ENCODE results near the gene OSTM1. TPM values are rescaled to one million over a fixed set of nuclear protein-coding genes. Genes with fewer than 3 reads are reported as not detected.

Gene OSTM1, protein sequence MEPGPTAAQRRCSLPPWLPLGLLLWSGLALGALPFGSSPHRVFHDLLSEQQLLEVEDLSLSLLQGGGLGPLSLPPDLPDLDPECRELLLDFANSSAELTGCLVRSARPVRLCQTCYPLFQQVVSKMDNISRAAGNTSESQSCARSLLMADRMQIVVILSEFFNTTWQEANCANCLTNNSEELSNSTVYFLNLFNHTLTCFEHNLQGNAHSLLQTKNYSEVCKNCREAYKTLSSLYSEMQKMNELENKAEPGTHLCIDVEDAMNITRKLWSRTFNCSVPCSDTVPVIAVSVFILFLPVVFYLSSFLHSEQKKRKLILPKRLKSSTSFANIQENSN
- total RNA-seq: 10 to 100 TPM in 1 of 2 donors, 1 to 10 TPM in 1; 5.4 to 22.2 TPM

DNA sequence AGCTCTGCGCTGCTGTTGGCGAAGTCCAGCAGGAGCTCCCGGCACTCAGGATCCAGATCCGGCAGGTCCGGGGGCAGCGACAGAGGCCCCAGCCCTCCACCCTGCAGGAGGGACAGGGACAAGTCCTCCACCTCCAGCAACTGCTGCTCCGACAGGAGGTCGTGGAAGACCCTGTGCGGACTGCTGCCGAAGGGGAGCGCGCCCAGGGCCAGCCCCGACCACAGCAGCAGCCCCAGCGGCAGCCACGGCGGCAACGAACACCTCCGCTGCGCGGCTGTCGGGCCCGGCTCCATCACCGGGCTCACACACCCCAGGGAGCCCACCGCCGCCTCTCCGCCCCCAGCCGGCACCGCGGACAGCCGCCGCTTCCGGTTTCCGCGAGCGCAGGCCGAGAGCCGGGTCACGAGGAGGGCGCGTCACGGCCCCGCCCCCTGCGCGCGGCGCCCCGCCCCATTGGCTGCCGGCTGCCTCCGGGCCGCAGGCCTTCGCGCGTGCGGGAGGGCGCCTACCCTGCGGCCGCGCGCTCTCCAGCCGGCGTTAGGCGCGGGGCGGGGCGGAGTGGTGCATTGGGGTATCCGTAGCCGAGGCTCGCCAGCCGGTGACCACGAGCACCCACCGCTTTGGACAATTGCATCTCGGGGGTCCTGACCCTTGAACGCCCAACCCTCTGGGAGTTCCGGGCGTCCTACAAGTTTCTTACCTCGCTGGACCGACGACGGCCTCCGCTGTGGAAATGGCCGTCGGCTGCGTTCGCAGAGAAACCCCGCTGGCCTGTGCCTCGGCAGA, at the start of gene OSTM1:
TSS of gene OSTM1 (minus strand) at position 383 of the 786 bp plus-strand sequence. CDS start at position 293, 90 bp downstream.
- Mint-ChIP-seq H3K36me3 (no peaks in the 10 kb centered on the region), H3K9me3 (no peaks in the 10 kb centered on the region), H3K27ac (peak within 1 kb of the TSS; percentile 65 to 84)
- DNase-seq (ENCODE audit: low spot score in 2 of 2) (peak; percentile 94 to 95), ATAC-seq (peak; percentile 96 to 99)

DNA sequence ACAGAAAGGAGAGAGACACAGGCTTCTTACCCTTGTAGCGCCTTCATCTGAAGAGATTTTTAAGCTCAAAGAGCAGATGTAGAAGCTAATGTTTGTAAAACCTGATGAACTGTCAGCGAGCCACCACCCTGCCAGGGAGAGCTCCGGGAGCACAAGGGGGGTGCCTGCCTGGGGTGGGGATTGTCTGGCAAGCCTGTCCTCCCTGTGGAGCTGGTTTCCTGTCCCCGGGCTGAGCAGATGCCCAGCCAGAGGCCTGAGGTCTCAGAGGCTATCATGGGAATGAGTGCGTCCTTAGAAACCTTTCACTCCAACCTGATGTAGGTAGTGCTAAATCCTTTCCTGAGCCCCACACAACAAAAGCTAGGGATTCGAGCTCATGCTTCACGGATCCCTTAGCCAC, 49.4 kb upstream of the OSTM1 start:
- no peak for DNase-seq (ENCODE audit: low spot score in 2 of 2)
- H3K27ac Mint-ChIP-seq: no peak overlapping the region
- ATAC-seq: no peak
- no peaks in the 10 kb centered on the region for H3K9me3 Mint-ChIP-seq
- H3K36me3 Mint-ChIP-seq: peaks cover 2 to 13% of the 10 kb centered on the region in 2 donors

DNA sequence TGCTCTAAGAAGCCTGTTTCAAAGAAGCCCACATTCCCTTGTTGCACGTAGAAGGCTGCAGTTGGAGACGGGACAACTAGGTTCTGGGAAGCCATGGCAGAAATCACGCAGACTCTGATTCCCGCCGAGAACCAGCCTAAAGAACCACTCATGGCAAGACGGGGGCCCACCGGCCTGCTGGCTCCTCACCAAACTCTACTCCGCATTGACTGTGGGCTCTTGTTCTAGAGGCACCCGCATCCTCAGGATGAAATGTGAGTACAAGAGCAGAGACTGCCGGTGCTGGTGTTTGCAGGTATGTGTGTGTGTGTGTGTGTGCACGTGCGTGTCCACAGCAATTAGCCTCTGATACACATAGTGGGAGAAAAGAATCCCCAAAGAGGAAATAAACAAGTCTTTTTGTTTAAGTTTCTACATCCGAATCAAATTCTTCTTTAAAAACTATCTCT, 49.0 kb upstream of the OSTM1 start:
- H3K27ac Mint-ChIP-seq: no peak overlapping the region
- peaks cover 6 to 16% of the 10 kb centered on the region in 2 donors for H3K36me3 Mint-ChIP-seq
- no peak for ATAC-seq
- H3K9me3 Mint-ChIP-seq: no peaks in the 10 kb centered on the region
- no peak for DNase-seq (ENCODE audit: low spot score in 2 of 2)

DNA sequence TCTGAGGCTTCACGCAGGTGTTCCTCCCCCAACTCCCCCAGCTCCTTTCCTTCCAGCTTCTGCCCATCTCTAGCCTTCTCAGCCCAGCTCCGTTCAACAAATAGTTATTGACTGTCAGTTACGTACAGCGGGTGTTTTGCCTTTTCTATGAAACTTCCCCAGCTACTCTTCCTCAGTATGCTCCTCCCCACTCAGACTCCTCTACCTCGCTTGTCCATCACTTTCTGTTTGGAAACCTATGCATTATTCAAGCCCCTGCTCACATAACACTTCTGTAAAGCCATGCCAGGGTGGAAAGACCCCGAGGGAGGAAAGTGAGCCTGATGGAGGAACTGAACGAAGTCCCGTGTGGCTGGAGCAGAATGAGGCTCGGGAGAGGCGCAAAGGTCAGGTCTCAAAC, 47.1 kb upstream of the OSTM1 start:
- Mint-ChIP-seq H3K36me3 (peaks cover 6 to 22% of the 10 kb centered on the region in 2 donors), H3K27ac (no peak overlapping the region), H3K9me3 (no peaks in the 10 kb centered on the region)
- no peak for ATAC-seq
- no peak for DNase-seq (ENCODE audit: low spot score in 2 of 2)

DNA sequence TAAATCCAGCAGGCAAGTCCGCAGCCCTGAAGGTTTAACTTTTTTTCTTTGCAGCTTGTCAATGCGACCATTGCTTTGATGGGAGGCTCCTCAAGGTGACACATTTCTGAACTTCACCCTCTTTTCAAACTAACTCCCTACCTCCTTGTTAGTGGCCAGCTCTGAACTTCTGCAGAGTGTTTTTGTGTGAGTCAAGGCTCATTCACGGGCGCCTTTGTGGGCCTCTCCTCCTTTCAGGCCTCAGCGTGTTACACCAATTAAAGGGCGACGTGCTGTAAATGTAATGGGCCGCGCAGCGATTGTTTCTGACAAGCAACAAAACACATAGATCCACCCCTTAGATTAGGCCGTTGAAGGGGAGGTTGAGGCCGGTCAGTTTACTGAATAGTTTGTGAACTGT, 45.8 kb upstream of the OSTM1 start:
- ATAC-seq (no peak), DNase-seq (ENCODE audit: low spot score in 2 of 2) (no peak)
- peaks cover 6 to 22% of the 10 kb centered on the region in 2 donors for H3K36me3 Mint-ChIP-seq
- H3K9me3 Mint-ChIP-seq: no peaks in the 10 kb centered on the region
- H3K27ac Mint-ChIP-seq: no peak overlapping the region

DNA sequence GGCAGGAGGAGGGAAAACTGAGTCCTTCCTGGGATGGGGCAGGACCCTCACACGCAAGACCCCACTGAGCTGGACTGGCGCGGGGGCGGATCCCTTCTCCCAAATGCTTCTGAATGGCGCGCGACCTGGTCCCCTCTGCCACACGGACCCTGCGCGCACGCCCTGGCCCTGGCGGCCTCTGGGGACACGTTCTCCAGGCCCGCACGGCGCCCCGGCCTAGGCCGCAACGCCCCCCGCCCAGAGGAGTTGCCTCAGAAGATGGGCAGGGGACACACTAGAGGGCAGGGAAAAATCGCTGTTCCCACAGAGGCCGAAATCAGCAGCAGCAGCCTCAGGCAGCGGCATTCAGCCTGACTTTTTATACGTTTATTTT, 45.2 kb upstream of the OSTM1 start:
- DNase-seq (ENCODE audit: low spot score in 2 of 2): no peak

DNA sequence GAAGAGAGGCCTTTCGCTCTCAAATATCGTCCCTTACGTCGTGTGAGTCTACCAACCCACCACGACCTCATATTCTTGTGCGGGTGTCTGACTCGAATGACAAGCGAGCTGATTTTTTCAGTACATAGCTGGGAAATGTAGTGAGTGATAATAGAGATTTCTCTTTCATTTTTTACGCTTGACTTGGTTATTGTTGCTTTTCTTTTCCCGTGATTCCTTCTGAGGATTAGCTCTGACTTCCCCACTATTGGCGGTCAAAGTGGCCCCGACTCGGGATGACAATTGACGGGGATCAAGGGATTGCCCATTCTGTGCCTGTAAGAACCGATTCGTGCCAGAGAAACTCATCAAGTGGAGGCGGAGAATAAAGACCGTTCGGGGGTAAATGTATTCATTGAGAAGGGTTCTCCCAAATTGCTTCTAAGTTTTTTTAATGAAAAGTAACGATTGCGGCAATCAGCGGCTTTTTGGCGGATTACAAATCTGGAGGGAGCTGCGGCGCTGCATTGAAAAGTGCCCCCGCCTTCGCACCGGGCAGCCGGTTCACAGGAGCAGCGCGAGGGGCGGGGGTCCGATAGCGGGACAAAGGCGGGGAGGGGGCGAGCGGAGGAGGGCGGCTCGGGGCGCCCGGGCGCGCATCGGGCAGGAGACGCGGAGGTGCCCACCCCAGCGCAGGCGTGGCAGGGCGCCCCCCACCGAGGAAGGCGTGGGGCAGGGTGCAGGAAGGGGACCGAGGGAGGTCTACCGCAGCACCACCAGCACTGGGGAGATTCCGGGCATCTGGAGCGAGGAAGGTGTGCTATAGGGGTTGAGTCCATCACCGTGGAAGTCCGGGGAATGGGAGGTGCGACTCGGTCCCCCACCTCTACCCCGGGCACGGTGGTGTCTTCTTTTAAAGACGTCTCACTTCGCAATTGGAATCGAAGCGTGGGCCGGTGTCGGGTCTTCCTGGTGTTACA, 44.5 kb upstream of the OSTM1 start:
- Mint-ChIP-seq H3K36me3 (peaks cover 10 to 22% of the 10 kb centered on the region in 2 donors), H3K9me3 (no peaks in the 10 kb centered on the region), H3K27ac (no peak overlapping the region)
- DNase-seq (ENCODE audit: low spot score in 2 of 2): peak in 1 of 2 donors; percentile 13
- ATAC-seq: peak in 1 of 2 donors; percentile 12

More for the DNA sequence above, 45.2 kb upstream of the OSTM1 start:
- peaks cover 9 to 22% of the 10 kb centered on the region in 2 donors for H3K36me3 Mint-ChIP-seq
- no peak for ATAC-seq
- no peak overlapping the region for H3K27ac Mint-ChIP-seq
- H3K9me3 Mint-ChIP-seq: no peaks in the 10 kb centered on the region

DNA sequence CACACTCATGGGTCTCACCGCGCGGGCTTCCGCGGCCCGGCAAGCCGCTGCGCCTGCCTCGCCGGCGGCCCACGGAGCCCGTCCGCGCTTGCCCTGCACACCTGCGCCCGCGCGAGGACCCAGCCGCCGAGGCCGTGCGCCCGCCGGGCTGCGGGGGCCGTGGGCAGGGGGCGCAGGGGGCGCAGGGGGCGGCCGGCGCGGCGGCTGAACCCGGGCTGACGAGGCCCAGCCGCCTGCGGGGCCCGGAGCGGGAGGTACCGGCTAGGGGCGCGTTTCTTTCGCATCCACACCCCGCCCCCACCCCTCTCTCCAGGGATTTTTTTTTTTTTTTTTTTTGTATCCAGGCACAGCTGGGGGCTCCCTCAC, 43.8 kb upstream of the OSTM1 start:
- no peak for ATAC-seq
- Mint-ChIP-seq H3K27ac (no peak overlapping the region), H3K9me3 (no peaks in the 10 kb centered on the region), H3K36me3 (peaks cover 10 to 22% of the 10 kb centered on the region in 2 donors)
- no peak for DNase-seq (ENCODE audit: low spot score in 2 of 2)

DNA sequence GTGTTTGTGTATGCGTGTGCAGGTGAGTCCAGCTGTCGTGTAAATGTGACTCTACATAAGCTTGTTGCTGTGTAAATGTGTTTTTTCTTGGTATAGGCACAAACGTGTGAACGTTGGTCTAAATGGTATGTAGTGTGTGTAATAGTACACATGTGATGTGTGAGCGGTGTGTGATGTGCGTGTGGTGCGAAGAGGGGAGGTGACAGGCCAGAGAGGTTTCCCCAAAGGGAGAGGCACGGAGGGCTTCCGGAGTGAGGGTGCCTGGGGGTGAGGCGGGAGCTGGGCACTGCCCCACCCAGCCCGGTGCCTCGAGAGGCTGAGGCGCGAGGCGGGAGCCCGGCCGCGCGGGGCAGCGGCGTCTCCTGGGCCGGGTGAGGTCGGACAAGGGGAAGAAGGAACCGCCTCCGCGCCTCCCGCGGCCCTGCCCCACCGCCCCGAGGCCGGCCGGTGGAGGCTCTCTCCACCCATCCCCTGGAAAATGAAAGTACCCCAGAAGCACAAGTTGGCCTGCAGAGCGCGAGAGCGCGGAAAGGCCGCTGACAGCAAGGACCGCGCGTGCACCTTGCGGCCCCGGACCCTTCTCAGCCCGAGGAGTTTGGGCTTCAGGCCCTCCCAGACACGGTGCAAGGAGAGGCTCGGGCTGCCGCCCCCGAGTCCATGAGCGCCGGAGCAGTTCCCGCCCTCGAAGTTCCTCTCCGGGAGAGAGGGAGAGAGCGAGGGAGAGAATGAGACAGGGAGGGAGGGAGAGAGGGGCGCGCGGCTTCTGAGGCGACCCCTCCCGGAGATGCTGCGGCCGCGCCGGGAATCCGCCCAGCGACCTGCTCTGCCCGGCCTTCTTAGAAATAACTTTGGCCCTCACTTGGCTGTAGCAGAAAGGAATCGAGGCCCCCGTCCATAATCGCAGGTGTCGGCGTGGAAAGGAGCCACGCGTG, 43.2 kb upstream of the OSTM1 start:
- DNase-seq (ENCODE audit: low spot score in 2 of 2) (peak in 1 of 2 donors; percentile 30), ATAC-seq (peak; percentile 37 to 60)
- Mint-ChIP-seq H3K36me3 (peaks cover 10 to 22% of the 10 kb centered on the region in 2 donors), H3K9me3 (no peaks in the 10 kb centered on the region), H3K27ac (no peak overlapping the region)

DNA sequence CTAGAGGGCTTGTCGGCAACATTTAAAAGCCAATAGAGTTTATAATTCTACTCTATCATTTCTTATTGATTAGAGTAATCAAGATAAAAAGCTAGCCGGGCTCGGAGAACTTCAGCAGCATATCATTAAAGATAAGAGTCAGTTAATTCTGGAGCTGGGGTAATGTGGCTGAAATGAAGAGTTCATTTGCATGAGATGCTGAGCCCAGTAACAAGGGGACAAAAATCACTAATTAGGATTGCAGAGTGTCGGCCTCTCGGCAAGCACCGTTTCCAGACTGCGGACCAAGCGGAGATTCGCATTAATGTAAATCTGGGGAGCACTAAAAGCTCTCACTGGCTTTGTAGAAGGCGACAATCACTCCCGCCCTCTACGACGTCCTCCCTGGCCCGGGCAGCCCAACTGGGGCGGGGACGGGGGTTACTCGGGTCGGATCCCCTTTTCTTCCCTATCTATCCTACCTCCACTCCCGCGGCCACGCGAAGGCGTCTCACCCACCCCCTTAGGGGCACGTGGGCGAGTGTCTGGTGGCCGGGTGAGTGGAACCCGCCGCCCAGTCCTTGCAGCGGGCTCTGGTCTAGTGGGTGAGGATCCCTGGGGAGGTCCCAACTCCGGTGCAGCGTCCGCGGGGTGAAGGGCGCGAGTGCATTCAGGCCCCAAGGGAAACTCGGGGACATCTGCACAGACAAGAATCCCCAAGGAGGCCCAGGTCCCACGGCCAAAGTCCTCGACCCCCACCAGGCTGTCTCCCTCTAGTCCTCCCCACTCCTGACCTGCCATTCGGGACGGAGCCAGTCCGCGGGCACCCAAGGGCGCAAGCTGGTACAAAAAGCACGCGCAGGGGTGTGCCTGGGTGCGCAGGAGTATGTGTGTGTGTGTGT, 42.2 kb upstream of the OSTM1 start:
- Mint-ChIP-seq H3K9me3 (no peaks in the 10 kb centered on the region), H3K27ac (no peak overlapping the region), H3K36me3 (peaks cover 10 to 17% of the 10 kb centered on the region in 2 donors)
- DNase-seq (ENCODE audit: low spot score in 2 of 2): peak in 1 of 2 donors; percentile 17
- no peak for ATAC-seq

DNA sequence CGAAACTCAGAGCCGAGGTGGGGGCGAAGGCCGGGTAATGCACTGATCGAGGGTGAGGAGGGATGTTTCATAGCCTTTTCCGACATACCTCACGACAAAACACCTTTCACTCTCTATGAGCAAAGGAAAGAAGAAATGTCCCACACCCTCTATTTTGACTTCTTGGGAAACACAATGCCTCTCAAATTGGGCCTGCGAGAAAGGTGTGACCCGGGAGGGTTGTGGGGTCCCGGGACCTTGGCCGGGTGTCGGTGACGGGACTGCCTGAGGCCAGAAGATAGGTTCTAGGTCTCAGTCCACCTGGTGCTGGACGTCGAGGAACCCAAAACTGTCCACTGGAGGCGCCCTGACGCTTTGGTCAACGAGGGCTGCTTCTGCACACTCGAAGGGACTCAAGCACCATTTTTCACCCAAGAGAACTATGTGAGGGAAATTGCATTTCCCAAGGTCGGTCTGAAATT, 41.1 kb upstream of the OSTM1 start:
- H3K27ac Mint-ChIP-seq: no peak overlapping the region
- DNase-seq (ENCODE audit: low spot score in 2 of 2) (peak in 1 of 2 donors; percentile 16), ATAC-seq (peak; percentile 3 to 32)

DNA sequence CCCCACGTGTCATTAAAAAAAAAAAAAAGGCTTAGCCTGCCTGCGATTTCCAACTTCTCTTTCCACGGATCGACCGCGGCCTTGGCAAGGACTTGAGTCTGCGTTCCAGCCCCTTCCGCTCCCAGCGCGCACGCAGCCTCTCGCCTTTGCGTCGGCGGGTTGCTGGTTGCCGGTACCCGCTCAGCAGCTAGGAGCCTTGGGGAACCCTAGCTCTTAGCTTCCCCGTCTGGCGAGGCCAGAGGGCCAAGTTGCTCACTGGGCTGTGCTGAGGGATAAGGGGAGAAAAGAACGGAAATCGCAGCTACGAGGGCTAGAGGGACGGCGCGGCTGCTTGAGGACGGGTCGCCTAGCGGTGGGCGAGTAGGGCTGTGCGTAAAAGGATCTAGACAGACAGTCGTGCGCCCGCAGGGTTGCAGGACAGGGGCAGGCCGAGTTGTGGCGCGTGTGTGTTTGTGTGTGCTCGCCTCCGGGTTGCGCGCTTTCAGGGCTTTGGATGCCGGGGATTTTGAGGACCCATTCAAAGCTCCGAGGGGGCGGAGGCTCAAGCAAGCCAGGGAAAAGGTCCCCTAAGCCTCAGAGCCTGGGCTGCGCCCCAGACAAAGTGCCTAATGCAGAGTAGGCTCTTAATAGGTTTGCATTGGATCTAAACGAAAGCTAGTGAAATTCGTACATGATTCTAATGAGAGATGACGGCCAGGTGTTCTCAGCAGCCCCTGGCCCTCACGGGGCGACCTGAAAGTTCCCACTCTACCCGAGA, 40.5 kb upstream of the OSTM1 start:
- peak in 1 of 2 donors; percentile 47 for DNase-seq (ENCODE audit: low spot score in 2 of 2)
- Mint-ChIP-seq H3K36me3 (peaks cover 10 to 11% of the 10 kb centered on the region in 2 donors), H3K27ac (peak overlapping the region in 1 of 2 donors; percentile 81), H3K9me3 (no peaks in the 10 kb centered on the region)
- ATAC-seq: peak; percentile 19 to 45

More for the DNA sequence above, 41.1 kb upstream of the OSTM1 start:
- peaks cover 10 to 11% of the 10 kb centered on the region in 2 donors for H3K36me3 Mint-ChIP-seq
- no peaks in the 10 kb centered on the region for H3K9me3 Mint-ChIP-seq

DNA sequence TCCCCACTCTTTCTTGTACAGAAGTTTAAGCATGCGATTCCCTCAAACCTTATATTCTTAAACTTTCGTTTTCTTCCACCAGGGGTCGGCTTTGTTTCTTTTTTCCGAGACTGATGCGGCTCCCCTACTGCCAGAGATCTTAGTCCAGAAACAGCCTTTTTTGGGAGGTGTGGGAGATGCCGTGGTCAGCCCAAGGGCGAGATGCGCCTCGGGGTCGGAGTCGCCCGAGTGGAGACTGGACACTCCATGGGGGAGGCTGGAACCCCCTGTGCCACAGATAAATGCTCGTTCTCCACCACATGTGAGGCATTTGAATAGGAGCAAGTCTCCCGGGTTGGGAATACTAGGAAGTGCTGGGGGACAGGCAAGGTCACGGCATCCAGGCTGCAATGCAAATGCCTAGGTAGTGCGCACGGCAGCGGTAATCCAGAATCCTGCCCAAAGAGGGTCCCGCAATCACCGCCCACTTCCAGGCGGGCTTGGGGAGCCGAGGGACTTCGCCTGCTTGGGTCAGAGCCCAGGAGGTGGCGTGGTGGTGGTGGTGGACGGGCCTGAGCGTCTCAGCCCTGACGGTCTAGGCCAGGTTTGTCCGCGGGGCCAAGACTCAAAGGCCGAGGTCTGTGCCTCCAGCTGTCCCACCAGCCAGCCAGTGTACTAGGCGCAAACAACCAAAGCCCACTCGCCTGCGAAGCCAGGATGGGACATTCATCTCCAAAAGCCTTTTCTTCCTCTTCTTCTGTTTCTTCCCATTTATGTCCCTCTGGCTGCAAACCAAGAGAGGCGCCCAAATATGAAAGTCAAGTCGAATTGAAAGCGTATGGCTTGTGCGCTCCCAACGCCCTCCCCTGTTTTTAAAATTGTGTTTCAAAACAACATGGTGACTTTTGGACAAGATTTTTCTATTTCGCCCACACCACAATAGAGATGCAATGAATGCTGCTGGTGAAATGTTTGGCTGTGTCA, 39.3 kb upstream of the OSTM1 start:
- ATAC-seq: no peak

More for the DNA sequence above, 39.3 kb upstream of the OSTM1 start:
- Mint-ChIP-seq H3K9me3 (no peaks in the 10 kb centered on the region), H3K27ac (peak overlapping the region in 1 of 2 donors; percentile 32), H3K36me3 (peaks cover 7 to 8% of the 10 kb centered on the region in 2 donors)
- DNase-seq (ENCODE audit: low spot score in 2 of 2): peak in 1 of 2 donors; percentile 45
